K562 (cell line): ENCODE data around the gene TDRD9. TPM values are rescaled to one million over a fixed set of nuclear protein-coding genes. Genes with fewer than 3 reads are reported as not detected.

Source experiments
- ATAC-seq: fragments of 200-7000 bp; cut with Tn5 transposase; 3 replicates; pipeline ENCODE4 v1.9.1; 2020; ENCODE audit warnings: moderate library complexity
- BruUV-seq: library from RNA; stranded (reverse); fragments of 400-500 nt; replicated peaks from 2 replicates; lab custom pipeline; 2021; lab: Mats Ljungman, UMichigan
- CTCF ChIA-PET: fragments of 300-600 bp; formaldehyde crosslinking; extraction: SDS; loops from one replicate; lab custom pipeline; 2021; ENCODE audit warnings: low intra/inter-chr PET ratio; lab: Yijun Ruan, JAX
- POLR2A ChIA-PET: fragments of 300-600, 350-650 bp; sonication (Branson Sonifier 250); formaldehyde crosslinking; extraction: SDS; loops from one replicate; lab custom pipeline; 2021; ENCODE audit warnings: antibody characterized with exemption, inconsistent platforms; lab: Yijun Ruan, JAX
- DNase-seq, 4 experiments: peaks; one replicate each; pipeline versions ENCODE4 v3.0.0 to v3.0.0-alpha.2; 2011 to 2018; ENCODE audit warnings: low spot score in 3 of 4, mixed read lengths in 3 of 4; ENCODE audit errors: extremely low read depth in 1 of 4
- FAIRE-seq: peaks from 2 replicates; lab custom pipeline; 2011; peaks lifted over from hg19 to GRCh38; lab: Jason Lieb, UNC
- H2AFZ ChIP-seq: 2 replicates; pipeline ENCODE4 v1.6.0; 2011; ENCODE audit warnings: low read depth, low read length, control low read depth, inconsistent platforms
- H3K27ac ChIP-seq: fragments of 200-600 bp; 3 replicates; pipeline ENCODE4 v1.8.0; 2011; ENCODE audit warnings: low read depth, mild to moderate bottlenecking, control low read depth, inconsistent platforms, low read length, moderate library complexity, mixed read lengths; ENCODE audit errors: extremely low read depth
- H3K27me3 ChIP-seq, 2 experiments: fragments of 300-600 bp in 1 of 2; 2 replicates in 1 of 2; 3 replicates in 1 of 2; pipeline versions ENCODE4 v1.6.0 to v1.8.0; 2011; ENCODE audit warnings: inconsistent platforms in 2 of 2, low read length in 2 of 2, mild to moderate bottlenecking in 1 of 2, mixed read lengths in 1 of 2, moderate library complexity in 1 of 2; ENCODE audit not compliant: control insufficient read depth in 2 of 2, insufficient read depth in 2 of 2
- H3K36me3 ChIP-seq: fragments of 300-600 bp; 3 replicates; pipeline ENCODE4 v1.8.0; 2011; ENCODE audit warnings: mild to moderate bottlenecking, low read length, inconsistent platforms; ENCODE audit not compliant: control insufficient read depth, insufficient read depth
- H3K4me1 ChIP-seq, 2 experiments: fragments of 200-600 bp in 1 of 2; replicated peaks in 1 of 2; 2 replicates in 1 of 2; 3 replicates in 1 of 2; pipeline versions ENCODE4 v1.5.1 to v1.8.0; 2011; ENCODE audit warnings: inconsistent platforms in 2 of 2, low read length in 2 of 2, mild to moderate bottlenecking in 1 of 2, mixed read lengths in 1 of 2, moderate library complexity in 1 of 2; ENCODE audit not compliant: control insufficient read depth in 2 of 2, insufficient read depth in 2 of 2
- H3K4me2 ChIP-seq: 2 replicates; pipeline ENCODE4 v1.6.1; 2011; ENCODE audit warnings: low read length, control low read depth, inconsistent platforms, mixed read lengths; ENCODE audit not compliant: insufficient read depth
- H3K4me3 ChIP-seq: fragments of 200-600 bp; sonication (generic), shearing (Covaris generic); 2 replicates; pipeline ENCODE4 v1.5.1; 2016; ENCODE audit warnings: control low read depth, inconsistent platforms
- H3K79me2 ChIP-seq: fragments of 200-600 bp; 3 replicates; pipeline ENCODE4 v1.8.0; 2011; ENCODE audit warnings: low read length, inconsistent platforms; ENCODE audit not compliant: control insufficient read depth, insufficient read depth
- H3K9ac ChIP-seq, 2 experiments: 2 replicates each; pipeline versions ENCODE4 v1.6.0 to v1.6.1; 2011; ENCODE audit warnings: low read depth in 2 of 2, low read length in 2 of 2, control low read depth in 1 of 2, inconsistent platforms in 1 of 2, mild to moderate bottlenecking in 1 of 2, mixed read lengths in 1 of 2; ENCODE audit not compliant: insufficient read depth in 1 of 2
- H3K9me1 ChIP-seq: one replicate; pipeline ENCODE4 v1.6.0; 2011; ENCODE audit warnings: inconsistent platforms, mild to moderate bottlenecking, low read length, moderate library complexity; ENCODE audit not compliant: control insufficient read depth, insufficient read depth
- H3K9me3 ChIP-seq: replicated peaks from 2 replicates; pipeline ENCODE4 v1.5.1; 2011; ENCODE audit warnings: low read depth, low read length, inconsistent platforms; ENCODE audit not compliant: control insufficient read depth, insufficient read depth
- H4K20me1 ChIP-seq: replicated peaks from 2 replicates; pipeline ENCODE4 v1.6.1; 2011; ENCODE audit warnings: low read length, inconsistent platforms, mixed read lengths; ENCODE audit not compliant: control insufficient read depth, insufficient read depth
- ELF4 ChIP-seq: fragments of 450-650 bp; formaldehyde crosslinking; IDR thresholded peaks from 2 replicates; pipeline ENCODE4 v1.4.0; 2022; ENCODE audit warnings: missing genetic modification characterization
- HLTF ChIP-seq: fragments of 450-650 bp; IDR thresholded peaks from 2 replicates; pipeline ENCODE4 v1.6.1; 2016
- NFRKB ChIP-seq: fragments of 450-650 bp; IDR thresholded peaks from 2 replicates; pipeline ENCODE4 v1.6.1; 2016; ENCODE audit warnings: low read depth
- PBX2 ChIP-seq, 2 experiments: IDR thresholded peaks in 1 of 2; conservative IDR thresholded peaks in 1 of 2; 2 replicates each; pipeline ENCODE4 v1.6.1; 2016; ENCODE audit warnings: low read depth in 2 of 2, mild to moderate bottlenecking in 1 of 2, missing compliant biosample characterization in 1 of 2, missing genetic modification characterization in 1 of 2, moderate library complexity in 1 of 2
- THRA ChIP-seq: fragments of 450-650 bp; IDR thresholded peaks from 2 replicates; pipeline ENCODE4 v1.6.1; 2017; ENCODE audit warnings: mild to moderate bottlenecking, moderate library complexity
- ZBTB9 ChIP-seq: fragments of 450-650 bp; formaldehyde crosslinking; IDR thresholded peaks from 2 replicates; pipeline ENCODE4 v1.4.0; 2020; ENCODE audit warnings: mild to moderate bottlenecking, moderate library complexity
- ZFPM2 ChIP-seq: fragments of 250-450 bp; sonication (Bioruptor Pico); IDR thresholded peaks from 2 replicates; pipeline ENCODE4 v1.5.1; 2022; ENCODE audit warnings: mild to moderate bottlenecking
- ZNF311 ChIP-seq: fragments of 250-450 bp; sonication (Bioruptor Pico); IDR thresholded peaks from 2 replicates; pipeline ENCODE4 v1.4.0; 2020; ENCODE audit warnings: mild to moderate bottlenecking, moderate library complexity
- ZNF586 ChIP-seq: fragments of 450-650 bp; formaldehyde crosslinking; conservative IDR thresholded peaks from 2 replicates; pipeline ENCODE4 v1.4.0; 2020; ENCODE audit warnings: mild to moderate bottlenecking, moderate library complexity
- ZNF778 ChIP-seq: fragments of 450-650 bp; formaldehyde crosslinking; IDR thresholded peaks from 2 replicates; pipeline ENCODE4 v1.4.0; 2020; ENCODE audit warnings: mild to moderate bottlenecking, moderate library complexity
- WGBS: fragments of 100-300 bp; shearing (Covaris generic); methylation state at CpG from one replicate; pipeline ENCODE4 v1.1.6; 2016; ENCODE audit warnings: low coverage, mixed read lengths; ENCODE audit not compliant: insufficient coverage; ENCODE audit errors: missing lambda C conversion rate; 5-methylcytosine and 5-hydroxymethylcytosine counted together
- in situ Hi-C: fragments of 300-500 bp; cut with MboI; formaldehyde crosslinking; loops from 4 replicates; pipeline ENCODE4 v1.15.0; 2018; ENCODE audit warnings: inconsistent platforms, mixed read lengths
- intact Hi-C: fragments of 100-400 bp; cut with micrococcal nuclease; formaldehyde crosslinking; loops from 2 replicates; pipeline ENCODE4 v1.14.2; 2022
- polyA plus RNA-seq, 8 experiments: library from polyadenylated mRNA; depleted of rRNA in 4 of 8; stranded (reverse) in 5 of 8; unstranded in 3 of 8; fragments of >200 nt; fragmentation: Nextera tagmentation in 2 of 8; fragmentation: Illumina TruSeq in 1 of 8; extraction: Ambion mirVana in 2 of 8; extraction: Trizol in 1 of 8; gene quantifications; 2 replicates each; pipeline versions ENCODE4 v1.2.1 to v1.2.3, GENCODE V29; 2011 to 2014; ENCODE audit warnings: inconsistent platforms in 1 of 8, missing spikeins in 1 of 8
- total RNA-seq, 7 experiments: library from RNA; depleted of rRNA in 6 of 7; stranded (reverse); fragments of >200 nt in 6 of 7; fragmentation: Illumina TruSeq in 2 of 7; extraction: Trizol in 2 of 7; gene quantifications; 2 replicates each; pipeline versions ENCODE4 v1.2.1 to v1.2.3, GENCODE V29; 2011 to 2021; ENCODE audit warnings: low replicate concordance in 1 of 7

Gene TDRD9
- total and polyA plus RNA-seq, 9 of the 15 experiments (the other 6 are each of a cell fraction or from before 2014, with no cell fraction given) = 0.04 to 0.14 (median 0.04) TPM; not detected in 5

GRCh38 chr14:104040539-104040938, 112.3 kb downstream of the TDRD9 start:
- CTCF ChIA-PET = no interaction called here
- no peaks in the 10 kb centered on the region for H3K36me3 ChIP-seq
- intact Hi-C loops = no loop called here
- POLR2A ChIA-PET = no interaction called here
- no peaks in the 10 kb centered on the region for H3K4me1 ChIP-seq
- ATAC-seq = no peak
- no peaks in the 10 kb centered on the region for H3K9me3 ChIP-seq
- no TSS peak for BruUV-seq
- no peak for TF ChIP-seq ZNF311 (CRISPR knock-in tag)
- TF ChIP-seq ZNF778 = no peak
- TF ChIP-seq HLTF = no peak
- no peaks in the 10 kb centered on the region for H3K79me2 ChIP-seq
- DNase-seq = no peak
- H3K27me3 ChIP-seq = peaks cover 7 to 40% of the 10 kb centered on the region in 2 experiments; a peak in 3 of 5 replicates
- in situ Hi-C loops = no loop called here
- H3K4me3 ChIP-seq = no peak overlapping the region
- no peak overlapping the region for H3K4me2 ChIP-seq
- 0% methylated on average over 3 of the region's 5 CpGs for WGBS
- H2AFZ ChIP-seq = no peak overlapping the region
- H3K9ac ChIP-seq = no peak overlapping the region
- H3K27ac ChIP-seq = no peak overlapping the region
- H3K9me1 ChIP-seq = no peaks in the 10 kb centered on the region
- H4K20me1 ChIP-seq = no peaks in the 10 kb centered on the region
- FAIRE-seq = no peak

- intact Hi-C loops (no loop called here), in situ Hi-C loops (no loop called here)
- no TSS peak for BruUV-seq
- FAIRE-seq (no peak), ATAC-seq (no peak)
- no peaks in the 10 kb centered on the region for H3K79me2 ChIP-seq
- H3K4me1 ChIP-seq = no peaks in the 10 kb centered on the region
- no peaks in the 10 kb centered on the region for H3K9me1 ChIP-seq
- no peak overlapping the region for H3K27ac ChIP-seq
- POLR2A ChIA-PET = no interaction called here
- no peak overlapping the region for H3K4me2 ChIP-seq
- no peak overlapping the region for H3K4me3 ChIP-seq
- no peak for TF ChIP-seq ZNF586 (CRISPR knock-in tag)
- TF ChIP-seq ZBTB9 = no peak
- no peak for TF ChIP-seq THRA
- no peak for TF ChIP-seq NFRKB
- no peak for TF ChIP-seq PBX2 (CRISPR knock-in tag; IDR thresholded peaks at IDR 0.05; ENCODE audit: low read depth)
- no peak for TF ChIP-seq PBX2 (tag; conservative IDR thresholded peaks at IDR 0.05; ENCODE audit: low read depth)
- TF ChIP-seq ZFPM2 (CRISPR knock-in tag) = no peak
- no peak for TF ChIP-seq ELF4
- TF ChIP-seq, all 486 proteins: peak for 0
- H4K20me1 ChIP-seq = no peaks in the 10 kb centered on the region
- H2AFZ ChIP-seq = no peak overlapping the region
- no peaks in the 10 kb centered on the region for H3K36me3 ChIP-seq
- H3K9me3 ChIP-seq = no peaks in the 10 kb centered on the region
- DNase-seq = no peak
- no peak overlapping the region for H3K9ac ChIP-seq
- WGBS = 3% methylated on average over 6 of the region's 6 CpGs
- H3K27me3 ChIP-seq = peaks cover 7 to 35% of the 10 kb centered on the region in 2 experiments; a peak in 3 of 5 replicates
- CTCF ChIA-PET = no interaction called here
Observed at GRCh38 chr14:104041430-104042104, 113.3 kb downstream of the TDRD9 start.
